ENCODE data around the gene ETV3.

Gene ETV3

DNA sequence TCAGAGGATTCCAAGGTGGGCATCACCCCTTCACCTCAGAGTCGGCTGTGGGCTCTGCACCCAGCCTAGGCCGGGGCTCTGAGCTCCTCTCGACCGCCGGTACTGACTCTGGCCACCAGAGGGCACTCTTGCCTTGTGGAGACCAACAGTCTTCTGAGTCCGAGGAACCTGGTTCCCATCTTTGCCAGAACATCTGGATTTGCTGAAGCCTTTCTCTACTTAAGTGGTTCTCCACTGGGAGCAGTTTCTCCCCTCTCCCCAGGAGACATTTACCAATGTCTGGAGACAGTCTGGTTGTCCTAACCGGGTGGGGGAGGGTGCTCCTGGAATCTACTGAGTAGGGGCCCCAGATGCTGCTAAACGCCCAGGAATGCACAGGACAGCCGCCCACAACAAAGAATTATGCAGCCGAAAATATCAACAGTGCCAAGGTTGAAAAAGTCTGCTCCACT lies 48.0 kb downstream of the ETV3 start:
- peak; percentile 69 to 86 (median 81) for DNase-seq

DNA sequence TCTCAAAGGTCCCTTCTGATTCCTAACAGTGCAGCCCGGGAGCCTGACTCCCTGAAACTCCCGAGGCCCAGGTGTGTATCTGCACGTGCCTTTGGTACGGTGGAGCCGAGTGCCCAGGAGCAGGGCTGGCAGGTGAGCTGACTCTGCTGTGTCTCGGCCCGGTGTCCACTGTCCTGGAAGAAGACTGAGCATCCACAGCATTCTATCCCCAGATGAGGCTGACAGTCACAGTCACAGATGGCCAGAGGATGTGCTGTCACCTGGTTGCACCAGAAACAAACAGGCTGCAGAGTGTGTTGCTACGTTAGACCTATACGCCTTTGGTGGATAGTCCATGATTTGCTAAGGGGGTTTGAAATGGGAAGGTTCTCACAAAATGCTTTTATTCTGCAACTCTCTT lies 48.4 kb downstream of the ETV3 start:
- no peak for DNase-seq

GRCh38 chr1:157088607-157089006 lies 49.6 kb downstream of the ETV3 start:
- no peak for DNase-seq

DNA sequence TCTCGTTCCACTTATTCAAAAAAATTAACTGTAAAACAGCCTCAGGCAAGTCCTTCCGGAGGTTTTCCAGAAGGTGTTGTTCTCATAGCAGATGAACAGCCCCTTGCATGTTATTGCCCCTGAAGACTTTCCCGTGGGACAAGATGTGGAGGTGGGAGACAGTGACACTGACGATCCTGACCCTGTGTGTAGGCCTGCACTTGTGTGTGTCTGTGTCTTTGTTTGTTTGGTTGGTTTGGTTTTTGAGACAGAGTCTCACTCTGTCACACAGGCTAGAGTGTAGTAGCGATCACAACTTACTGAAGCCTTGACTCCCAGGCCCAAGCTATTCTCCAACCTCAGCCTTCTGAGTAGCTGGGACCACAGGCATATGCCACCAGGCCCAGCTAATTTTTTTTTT lies 51.2 kb downstream of the ETV3 start:
- no peak for DNase-seq

GRCh38 chr1:157086299-157086698 lies 51.9 kb downstream of the ETV3 start:
- DNase-seq: no peak

GRCh38 chr1:157085421-157085820 lies 52.8 kb downstream of the ETV3 start:
- no peak for DNase-seq

DNA sequence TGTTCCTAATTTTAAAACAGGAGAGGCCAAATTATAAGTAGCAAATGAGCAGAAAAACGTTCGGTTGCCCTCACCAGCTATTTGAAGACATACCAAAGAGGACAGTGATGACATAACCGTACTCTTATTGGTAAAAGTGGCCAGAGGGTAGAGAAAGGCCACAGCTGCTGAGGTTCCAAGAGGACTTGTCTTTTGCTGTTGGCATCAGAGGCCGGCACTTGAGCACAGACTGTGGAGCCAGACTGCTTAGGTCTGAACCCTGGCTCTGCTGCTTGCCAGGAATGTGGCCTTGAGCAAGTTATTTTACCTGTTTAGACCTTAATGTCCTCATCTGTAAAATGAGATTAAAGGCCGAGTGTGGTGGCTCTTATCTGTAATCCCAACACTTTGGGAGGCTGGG lies 53.5 kb downstream of the ETV3 start:
- DNase-seq: no peak

DNA sequence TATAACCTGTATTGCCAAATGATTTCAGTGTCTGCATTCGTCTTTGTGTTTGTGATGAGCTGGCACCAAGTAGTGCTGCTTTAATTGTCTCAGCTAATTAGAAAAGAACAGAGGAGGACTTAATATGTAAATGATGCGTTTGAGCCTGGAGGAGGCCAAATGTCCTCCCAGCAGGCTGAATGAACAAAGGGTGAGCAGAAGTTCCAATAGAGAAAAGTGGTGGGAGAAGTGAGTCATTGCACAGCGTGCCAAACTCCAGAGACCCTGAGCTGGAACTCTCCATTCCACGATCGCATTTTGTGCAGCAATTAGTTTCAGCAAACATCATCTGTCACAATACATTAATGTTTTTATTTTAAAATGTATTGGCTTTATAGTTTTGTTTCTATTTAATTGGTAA lies 56.5 kb downstream of the ETV3 start:
- no peak for DNase-seq

GRCh38 chr1:157080714-157081113 lies 57.5 kb downstream of the ETV3 start:
- no peak for DNase-seq

DNA sequence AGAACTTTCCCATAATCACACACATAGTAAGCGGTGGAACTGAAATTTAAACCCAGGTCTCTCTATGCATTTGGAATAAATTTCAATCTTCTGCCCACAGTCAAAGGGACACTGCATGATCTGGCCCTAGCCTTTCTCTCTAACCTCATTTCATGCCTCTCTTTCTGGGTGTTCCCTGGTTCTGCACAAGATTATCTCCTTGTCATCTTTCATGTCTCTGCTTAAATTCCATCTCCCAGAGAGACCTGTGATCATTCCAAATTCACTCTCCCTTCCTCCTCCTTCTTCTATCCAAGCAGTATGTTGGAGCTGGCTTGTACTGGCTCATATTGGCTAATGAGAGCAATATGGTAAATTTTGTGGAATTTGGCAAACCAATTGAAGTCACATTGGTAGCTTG lies 60.8 kb downstream of the ETV3 start:
- DNase-seq: no peak

DNA sequence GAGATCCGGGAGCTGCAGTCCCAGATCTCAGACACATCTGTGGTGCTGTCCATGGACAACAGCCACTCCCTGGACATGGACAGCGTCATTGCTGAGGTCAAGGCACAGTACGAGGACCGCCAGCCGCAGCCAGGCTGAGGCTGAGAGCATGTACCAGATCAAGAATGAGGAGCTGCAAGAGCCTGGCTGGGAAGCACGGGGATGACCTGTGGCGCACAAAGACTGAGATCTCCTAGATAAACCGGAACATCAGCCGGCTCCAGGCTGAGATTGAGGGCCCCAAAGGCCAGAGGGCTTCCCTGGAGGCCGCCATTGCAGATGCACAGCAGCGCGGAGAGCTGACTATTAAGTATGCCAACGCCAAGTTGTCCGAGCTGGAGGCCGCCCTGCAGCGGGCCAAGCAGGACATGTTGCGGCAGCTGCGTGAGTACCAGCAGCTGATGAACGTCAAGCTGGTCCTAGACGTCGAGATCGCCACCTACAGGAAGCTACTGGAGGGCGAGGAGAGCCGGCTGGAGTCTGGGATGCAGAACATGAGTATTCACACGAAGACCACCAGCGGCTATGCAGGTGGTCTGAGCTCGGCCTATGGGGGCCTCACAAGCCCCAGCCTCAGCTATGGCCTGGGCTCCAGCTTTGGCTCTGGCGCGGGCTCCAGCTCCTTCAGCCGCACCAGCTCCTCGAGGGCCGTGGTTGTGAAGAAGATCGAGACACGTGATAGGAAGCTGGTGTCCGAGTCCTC lies 64.1 kb downstream of the ETV3 start:
- no peak for DNase-seq

All from activated CD4-positive, CD25-positive, alpha-beta regulatory T cell (primary cell).